ENCODE measurements around the gene CELF4.

CELF4 gene

DNA sequence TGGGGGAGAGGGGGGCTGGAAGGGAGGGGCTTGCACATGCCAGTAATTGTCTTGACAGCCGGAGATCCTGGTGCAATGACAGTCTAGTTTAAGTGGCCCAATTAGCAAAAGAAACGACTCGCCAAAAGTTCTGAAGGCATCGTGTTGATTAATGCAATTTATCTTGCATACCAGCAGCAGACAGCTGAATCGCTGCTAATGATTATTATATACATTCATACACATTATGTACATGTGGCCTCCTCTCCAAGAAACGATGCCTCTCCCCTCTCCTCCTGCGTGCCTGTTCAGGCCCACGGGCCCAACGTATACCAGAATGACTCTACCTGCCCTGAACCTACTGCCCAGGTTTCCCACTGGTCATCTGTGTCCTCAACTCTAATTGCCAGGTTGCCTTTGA is 214.5 kb downstream of the CELF4 start:
- FAIRE-seq (no peak), DNase-seq (ENCODE audit: insufficient read length, low spot score) (no peak)
- TF ChIP-seq, protein P1, sequence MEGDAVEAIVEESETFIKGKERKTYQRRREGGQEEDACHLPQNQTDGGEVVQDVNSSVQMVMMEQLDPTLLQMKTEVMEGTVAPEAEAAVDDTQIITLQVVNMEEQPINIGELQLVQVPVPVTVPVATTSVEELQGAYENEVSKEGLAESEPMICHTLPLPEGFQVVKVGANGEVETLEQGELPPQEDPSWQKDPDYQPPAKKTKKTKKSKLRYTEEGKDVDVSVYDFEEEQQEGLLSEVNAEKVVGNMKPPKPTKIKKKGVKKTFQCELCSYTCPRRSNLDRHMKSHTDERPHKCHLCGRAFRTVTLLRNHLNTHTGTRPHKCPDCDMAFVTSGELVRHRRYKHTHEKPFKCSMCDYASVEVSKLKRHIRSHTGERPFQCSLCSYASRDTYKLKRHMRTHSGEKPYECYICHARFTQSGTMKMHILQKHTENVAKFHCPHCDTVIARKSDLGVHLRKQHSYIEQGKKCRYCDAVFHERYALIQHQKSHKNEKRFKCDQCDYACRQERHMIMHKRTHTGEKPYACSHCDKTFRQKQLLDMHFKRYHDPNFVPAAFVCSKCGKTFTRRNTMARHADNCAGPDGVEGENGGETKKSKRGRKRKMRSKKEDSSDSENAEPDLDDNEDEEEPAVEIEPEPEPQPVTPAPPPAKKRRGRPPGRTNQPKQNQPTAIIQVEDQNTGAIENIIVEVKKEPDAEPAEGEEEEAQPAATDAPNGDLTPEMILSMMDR (IDR thresholded peaks at IDR 0.05; ENCODE audit: insufficient read depth, missing control alignments) = no peak

GRCh38 chr18:37348729-37349128 is 216.9 kb downstream of the CELF4 start:
- TF ChIP-seq, protein P1 (IDR thresholded peaks at IDR 0.05; ENCODE audit: insufficient read depth, missing control alignments) = no peak
- DNase-seq (ENCODE audit: insufficient read length, low spot score) (no peak), FAIRE-seq (no peak)

- FAIRE-seq (no peak), DNase-seq (ENCODE audit: insufficient read length, low spot score) (no peak)
- TF ChIP-seq, protein P1 (IDR thresholded peaks at IDR 0.05; ENCODE audit: insufficient read depth, missing control alignments) = no peak
Measured at GRCh38 chr18:37346048-37346447, 219.6 kb downstream of the CELF4 start.

GRCh38 chr18:37343542-37343851 is 222.1 kb downstream of the CELF4 start:
- TF ChIP-seq, protein P1 (IDR thresholded peaks at IDR 0.05; ENCODE audit: insufficient read depth, missing control alignments) = no peak
- no peak for FAIRE-seq
- DNase-seq (ENCODE audit: insufficient read length, low spot score) = no peak

GRCh38 chr18:37341473-37342086 is 224.0 kb downstream of the CELF4 start:
- DNase-seq (ENCODE audit: insufficient read length, low spot score) (no peak), FAIRE-seq (no peak)
- TF ChIP-seq, protein P1 (IDR thresholded peaks at IDR 0.05; ENCODE audit: insufficient read depth, missing control alignments) = no peak

GRCh38 chr18:37341016-37341415 is 224.6 kb downstream of the CELF4 start:
- TF ChIP-seq, protein P1 (IDR thresholded peaks at IDR 0.05; ENCODE audit: insufficient read depth, missing control alignments) = no peak
- FAIRE-seq (peak; percentile 11), DNase-seq (ENCODE audit: insufficient read length, low spot score) (no peak)

DNA sequence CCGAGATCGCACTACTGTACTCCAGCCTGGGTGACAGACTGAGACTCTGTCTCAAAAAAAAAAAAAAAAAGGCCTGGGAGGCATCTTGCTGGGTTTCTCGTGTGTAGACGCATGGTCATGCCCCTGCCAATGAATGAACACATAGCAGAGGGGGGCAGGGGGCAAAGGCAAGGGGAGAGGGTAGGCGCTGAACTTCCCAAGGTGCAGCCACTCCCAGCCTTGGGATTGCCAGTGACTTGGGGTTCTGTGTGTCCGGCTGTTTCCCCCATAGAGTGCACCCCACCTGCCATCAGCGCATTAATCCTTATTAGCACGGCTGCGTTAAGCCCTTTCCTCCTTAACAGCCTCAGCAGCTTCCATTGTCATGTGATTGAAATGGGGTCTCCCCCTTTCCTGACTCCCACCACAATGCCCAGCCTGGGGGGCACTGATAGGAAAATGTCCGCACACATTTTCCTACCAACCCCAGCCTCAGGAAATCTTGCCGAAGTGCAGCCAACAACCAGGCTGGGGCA is 225.8 kb downstream of the CELF4 start:
- peak; percentile 77 for DNase-seq (ENCODE audit: insufficient read length, low spot score)
- TF ChIP-seq, protein P1 (IDR thresholded peaks at IDR 0.05; ENCODE audit: insufficient read depth, missing control alignments) = no peak
- FAIRE-seq = no peak

All from D721Med (cell line).